Pericardium fibroblast (primary cell): Measurements from ENCODE around the gene TNFRSF14. TPM values are rescaled to one million over a fixed set of nuclear protein-coding genes. Genes with fewer than 3 reads are reported as not detected.

Experiments used
- total RNA-seq: library from RNA; depleted of rRNA; stranded (reverse); fragments of >200 nt; gene quantifications from 2 replicates; pipeline ENCODE4 v1.2.3, GENCODE V29; 2015

The TNFRSF14 gene
- 7.3 and 9.6 TPM in 2 replicates for total RNA-seq

GRCh38 chr1:2556277-2556677 lies at the start of gene TNFRSF14:
TNFRSF14 (plus strand) TSS chr1:2556371; CDS start chr1:2556665, 294 bp downstream.

GRCh38 chr1:2525920-2526823 lies 30.0 kb upstream of the TNFRSF14 start, which contains the start of gene PANK4:
PANK4 (minus strand) TSS chr1:2526596; CDS start chr1:2526587, 9 bp downstream.

GRCh38 chr1:2529784-2530512 lies 26.2 kb upstream of the TNFRSF14 start, which contains the start of gene HES5:
HES5 (minus strand) TSS chr1:2530263; CDS start chr1:2530164, 99 bp downstream.

GRCh38 chr1:2586154-2587070 lies 30.2 kb downstream of the TNFRSF14 start, which contains the start of gene PRXL2B:
PRXL2B (plus strand) TSS chr1:2586777; CDS start chr1:2586886, 109 bp downstream.

Other genes starting within 250 kb of the TNFRSF14 start
- gene MORN1, start 164.8 kb upstream of the TNFRSF14 start, total RNA-seq: 2.6 and 4.8 TPM in 2 replicates
- 67.3 and 113 TPM in 2 replicates for gene RER1, start 164.5 kb upstream of the TNFRSF14 start, total RNA-seq
- gene PEX10, start 143.8 kb upstream of the TNFRSF14 start, total RNA-seq: 28.2 and 35.2 TPM in 2 replicates
- under 0.01 TPM in 1 of 2 replicates, not detected in the other for gene PLCH2, start 80.1 kb upstream of the TNFRSF14 start, total RNA-seq
- gene PANK4, start 29.8 kb upstream of the TNFRSF14 start, total RNA-seq: 12.9 and 15.1 TPM in 2 replicates
- gene HES5, start 26.1 kb upstream of the TNFRSF14 start, total RNA-seq: not detected in 2 replicates
- 10.6 and 13.7 TPM in 2 replicates for gene PRXL2B, start 30.4 kb downstream of the TNFRSF14 start, total RNA-seq
- gene MMEL1, start 76.6 kb downstream of the TNFRSF14 start, total RNA-seq: not detected in 2 replicates
- gene TTC34, start 245.3 kb downstream of the TNFRSF14 start, total RNA-seq: under 0.01 and 0.26 TPM in 2 replicates